Esophagus squamous epithelium (tissue), 5 donors: Measurements from ENCODE around the gene VASH1. TPM values are rescaled to one million over a fixed set of nuclear protein-coding genes. Genes with fewer than 3 reads are reported as not detected.

ENCODE experiments used
- DNase-seq: peaks from one replicate; lab custom pipeline; 2025; lab: John Stamatoyannopoulos, UW
- H3K27ac ChIP-seq, 4 donors: fragments of 200-600 bp; sonication (generic); one replicate each; pipeline ENCODE4 v1.5.1; 2016 to 2019; ENCODE audit warnings: mild to moderate bottlenecking in 1 of 4
- H3K27me3 ChIP-seq, 4 donors: fragments of 200-600 bp; sonication (generic); 1 replicate in 3 of 4; 2 replicates in 1 of 4; pipeline versions ENCODE4 v1.5.1 to v1.6.0; 2017 to 2021; ENCODE audit warnings: antibody characterized with exemption in 1 of 4
- H3K36me3 ChIP-seq, 3 donors: fragments of 200-600 bp; sonication (generic); one replicate each; pipeline ENCODE4 v1.5.1; 2016 to 2019
- H3K4me1 ChIP-seq, 3 donors: fragments of 200-600 bp; sonication (generic); one replicate each; pipeline ENCODE4 v1.5.1; 2017 to 2019
- H3K4me3 ChIP-seq, 4 donors: fragments of 200-600 bp; sonication (generic); 1 replicate in 3 of 4; 2 replicates in 1 of 4; pipeline ENCODE4 v1.5.1; 2016 to 2019; ENCODE audit warnings: mild to moderate bottlenecking in 2 of 4, moderate library complexity in 1 of 4
- H3K9me3 ChIP-seq, 3 donors: fragments of 200-600 bp; sonication (generic); one replicate each; pipeline ENCODE4 v1.5.1; 2016 to 2019
- POLR2A ChIP-seq, 4 donors: fragments of 450-650 bp; IDR thresholded peaks; one replicate each; pipeline ENCODE4 v1.6.1; 2017; ENCODE audit warnings: antibody characterized with exemption in 4 of 4, mild to moderate bottlenecking in 4 of 4, moderate library complexity in 3 of 4
- WGBS, 2 donors: methylation state at CpG; one replicate each; pipeline ENCODE4 v1.1.5; 2018; 5-methylcytosine and 5-hydroxymethylcytosine counted together
- intact Hi-C: fragments of 100-400 bp; cut with DNase I; formaldehyde crosslinking; loops from one replicate; pipeline ENCODE4 v1.15.0; 2022
- total RNA-seq, 4 donors: library from RNA; depleted of rRNA; stranded (reverse); fragments of >200 nt; gene quantifications; one replicate each; pipeline ENCODE4 v1.1.0, GENCODE V29; 2016
- TF ChIP-seq, protein P1 (sequence below), 6 experiments: fragments of 450-650 bp in 4 of 6; fragments of 200-600 bp in 2 of 6; sonication (generic) in 2 of 6; IDR thresholded peaks; one replicate each; pipeline ENCODE4 v1.5.1; 2016 to 2019; ENCODE audit warnings: antibody characterized with exemption in 6 of 6, mild to moderate bottlenecking in 4 of 6, moderate library complexity in 4 of 6
- donor health status: DM: yes; HTN: yes; CAD: no.

Gene VASH1
- total RNA-seq, 4 donors from 2014 or later: 1.3 to 5.7 (median 3.0) TPM

DNA sequence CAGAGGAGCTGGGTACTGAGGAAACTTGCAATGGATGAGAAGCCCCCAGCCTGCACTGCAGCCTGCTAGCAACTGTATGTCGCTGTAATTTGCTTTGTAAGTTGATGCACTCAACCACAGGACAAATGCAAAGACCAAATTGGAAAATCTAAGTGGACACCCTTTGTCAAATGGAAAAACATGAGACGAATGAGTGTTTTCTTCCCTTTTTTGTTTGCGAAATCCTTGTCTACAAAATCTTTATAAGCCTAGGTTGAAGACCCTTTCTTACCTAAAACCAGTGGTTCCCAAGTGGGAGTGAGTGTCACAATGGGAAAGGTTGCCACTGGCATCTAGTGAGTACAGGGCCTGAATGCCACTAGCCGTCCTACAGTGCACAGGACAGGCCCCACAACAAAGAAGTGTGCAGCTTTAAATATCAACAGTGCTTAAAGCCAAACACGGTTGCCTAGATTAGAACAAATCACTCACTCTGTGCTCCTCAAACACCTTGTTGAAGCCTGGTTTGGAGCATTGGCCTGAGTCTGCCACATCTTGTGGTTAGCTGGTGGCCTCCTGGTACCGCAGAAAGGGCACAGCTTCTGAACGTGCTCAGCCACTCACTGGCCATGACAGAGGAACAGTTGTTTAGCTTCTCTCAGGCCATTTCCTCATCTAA lies 7.6 kb upstream of the VASH1 start:
- H3K9me3 ChIP-seq: no peaks in the 10 kb centered on the region
- H3K4me1 ChIP-seq: no peaks in the 10 kb centered on the region
- TF ChIP-seq, protein P1, sequence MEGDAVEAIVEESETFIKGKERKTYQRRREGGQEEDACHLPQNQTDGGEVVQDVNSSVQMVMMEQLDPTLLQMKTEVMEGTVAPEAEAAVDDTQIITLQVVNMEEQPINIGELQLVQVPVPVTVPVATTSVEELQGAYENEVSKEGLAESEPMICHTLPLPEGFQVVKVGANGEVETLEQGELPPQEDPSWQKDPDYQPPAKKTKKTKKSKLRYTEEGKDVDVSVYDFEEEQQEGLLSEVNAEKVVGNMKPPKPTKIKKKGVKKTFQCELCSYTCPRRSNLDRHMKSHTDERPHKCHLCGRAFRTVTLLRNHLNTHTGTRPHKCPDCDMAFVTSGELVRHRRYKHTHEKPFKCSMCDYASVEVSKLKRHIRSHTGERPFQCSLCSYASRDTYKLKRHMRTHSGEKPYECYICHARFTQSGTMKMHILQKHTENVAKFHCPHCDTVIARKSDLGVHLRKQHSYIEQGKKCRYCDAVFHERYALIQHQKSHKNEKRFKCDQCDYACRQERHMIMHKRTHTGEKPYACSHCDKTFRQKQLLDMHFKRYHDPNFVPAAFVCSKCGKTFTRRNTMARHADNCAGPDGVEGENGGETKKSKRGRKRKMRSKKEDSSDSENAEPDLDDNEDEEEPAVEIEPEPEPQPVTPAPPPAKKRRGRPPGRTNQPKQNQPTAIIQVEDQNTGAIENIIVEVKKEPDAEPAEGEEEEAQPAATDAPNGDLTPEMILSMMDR (IDR thresholded peaks at IDR 0.05): no peak
- TF ChIP-seq POLR2A (IDR thresholded peaks at IDR 0.05): no peak
- DNase-seq: no peak
- intact Hi-C loops: no loop called here
- 68 to 81% methylated on average over 5 to 6 of the region's 7 CpGs for WGBS, 2 donors
- H3K36me3 ChIP-seq: no peaks in the 10 kb centered on the region
- H3K27me3 ChIP-seq: no peaks in the 10 kb centered on the region
- H3K27ac ChIP-seq: no peak overlapping the region
- H3K4me3 ChIP-seq: no peak overlapping the region

DNA sequence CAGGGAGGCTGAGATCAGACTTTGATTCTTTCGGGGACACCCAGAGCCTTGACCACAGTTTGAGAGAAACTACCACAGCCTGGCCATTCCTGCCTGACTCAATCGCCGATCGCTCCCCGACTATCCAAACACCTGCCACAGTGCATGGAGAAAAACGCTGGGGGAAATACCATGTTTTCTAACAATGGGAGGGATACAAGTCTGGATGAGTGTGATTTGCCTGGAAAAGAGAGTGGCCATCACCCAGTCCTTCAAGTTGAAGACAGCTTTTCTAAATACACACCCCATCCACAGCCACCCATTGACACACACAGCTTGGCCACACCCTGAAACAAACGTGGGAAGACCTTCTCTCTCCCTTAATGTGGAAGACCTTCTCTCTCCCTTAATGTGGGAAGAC lies 6.7 kb upstream of the VASH1 start:
- WGBS, 2 donors: 82 to 88% methylated on average over 7 of the region's 7 CpGs
- intact Hi-C loops: no loop called here
- H3K4me1 ChIP-seq: no peaks in the 10 kb centered on the region
- H3K27ac ChIP-seq: no peak overlapping the region
- peaks cover 0 to 7% (median 0%) of the 10 kb centered on the region in 4 donors for H3K27me3 ChIP-seq
- H3K9me3 ChIP-seq: no peaks in the 10 kb centered on the region
- no peak for TF ChIP-seq POLR2A (IDR thresholded peaks at IDR 0.05)
- TF ChIP-seq, protein P1 (IDR thresholded peaks at IDR 0.05): no peak
- no peak overlapping the region for H3K4me3 ChIP-seq
- H3K36me3 ChIP-seq: no peaks in the 10 kb centered on the region
- DNase-seq: no peak

- no peak for DNase-seq
- H3K9me3 ChIP-seq: no peaks in the 10 kb centered on the region
- no peak overlapping the region for H3K27ac ChIP-seq
- intact Hi-C loops: no loop called here
- H3K27me3 ChIP-seq: peaks cover 0 to 14% (median 0%) of the 10 kb centered on the region in 4 donors
- peaks cover 0 to 4% (median 2%) of the 10 kb centered on the region in 3 donors for H3K4me1 ChIP-seq
- H3K36me3 ChIP-seq: no peaks in the 10 kb centered on the region
- WGBS, 2 donors: 61 to 78% methylated on average over 7 of the region's 9 CpGs
- no peak for TF ChIP-seq POLR2A (IDR thresholded peaks at IDR 0.05)
- TF ChIP-seq, protein P1 (IDR thresholded peaks at IDR 0.05): no peak
- H3K4me3 ChIP-seq: no peak overlapping the region
Measured at GRCh38 chr14:76755610-76756370, 5.5 kb upstream of the VASH1 start.

GRCh38 chr14:76756371-76756750 lies 4.9 kb upstream of the VASH1 start:
- 75 to 80% methylated on average over 5 to 6 of the region's 6 CpGs for WGBS, 2 donors

More at GRCh38 chr14:76756371-76756750, 4.9 kb upstream of the VASH1 start:
- peaks cover 0 to 10% (median 6%) of the 10 kb centered on the region in 3 donors for H3K4me1 ChIP-seq
- intact Hi-C loops: no loop called here
- no peak overlapping the region for H3K4me3 ChIP-seq
- TF ChIP-seq, protein P1 (IDR thresholded peaks at IDR 0.05): no peak
- TF ChIP-seq POLR2A (IDR thresholded peaks at IDR 0.05): no peak
- no peaks in the 10 kb centered on the region for H3K36me3 ChIP-seq
- peaks cover 0 to 20% (median 0%) of the 10 kb centered on the region in 4 donors for H3K27me3 ChIP-seq
- no peak for DNase-seq
- H3K9me3 ChIP-seq: no peaks in the 10 kb centered on the region
- no peak overlapping the region for H3K27ac ChIP-seq
